ENCODE results near the gene CCDC138. TPM values are rescaled to one million over a fixed set of nuclear protein-coding genes. Genes with fewer than 3 reads are reported as not detected.

The CCDC138 gene
- polyA plus RNA-seq, 1 donor, result 6.2 TPM

GRCh38 chr2:108803045-108803736, 16.6 kb downstream of the CCDC138 start:
- Histone ChIP-seq H3K4me3 (ENCODE audit: low read length) (no peak overlapping the region), H3K36me3 (ENCODE audit: control insufficient read depth, insufficient read depth, low read length) (peaks cover 17% of the 10 kb centered on the region), H3K9me3 (ENCODE audit: control insufficient read depth, low read depth, low read length) (no peaks in the 10 kb centered on the region), H3K27me3 (ENCODE audit: control insufficient read depth, insufficient read depth, low read length) (no peaks in the 10 kb centered on the region), H3K27ac (ENCODE audit: low read length) (no peak overlapping the region), H3K4me1 (ENCODE audit: control insufficient read depth, insufficient read depth, low read length) (no peaks in the 10 kb centered on the region)
- no peak for DNase-seq
- no CpG with 5 or more reads among the region's 7 CpGs for WGBS (ENCODE audit: insufficient coverage, low lambda C conversion rate)

GRCh38 chr2:108805032-108805431, 18.5 kb downstream of the CCDC138 start:
- Histone ChIP-seq H3K4me1 (ENCODE audit: control insufficient read depth, insufficient read depth, low read length) (no peaks in the 10 kb centered on the region), H3K9me3 (ENCODE audit: control insufficient read depth, low read depth, low read length) (peaks cover 14% of the 10 kb centered on the region), H3K27me3 (ENCODE audit: control insufficient read depth, insufficient read depth, low read length) (no peaks in the 10 kb centered on the region), H3K36me3 (ENCODE audit: control insufficient read depth, insufficient read depth, low read length) (peaks cover 15% of the 10 kb centered on the region), H3K27ac (ENCODE audit: low read length) (no peak overlapping the region), H3K4me3 (ENCODE audit: low read length) (no peak overlapping the region)
- 100% methylated on average over 1 of the region's 1 CpG for WGBS (ENCODE audit: insufficient coverage, low lambda C conversion rate)
- no peak for DNase-seq

- H3K27me3 ChIP-seq (ENCODE audit: control insufficient read depth, insufficient read depth, low read length), result no peaks in the 10 kb centered on the region
- no peak overlapping the region for H3K4me3 ChIP-seq (ENCODE audit: low read length)
- no peak for DNase-seq
- H3K4me1 ChIP-seq (ENCODE audit: control insufficient read depth, insufficient read depth, low read length), result no peaks in the 10 kb centered on the region
- H3K36me3 ChIP-seq (ENCODE audit: control insufficient read depth, insufficient read depth, low read length), result peaks cover 15% of the 10 kb centered on the region
- H3K27ac ChIP-seq (ENCODE audit: low read length), result no peak overlapping the region
- H3K9me3 ChIP-seq (ENCODE audit: control insufficient read depth, low read depth, low read length), result peaks cover 14% of the 10 kb centered on the region
- WGBS (ENCODE audit: insufficient coverage, low lambda C conversion rate), result no CpG with 5 or more reads among the region's 1 CpG
Measured at GRCh38 chr2:108805782-108806181, 19.2 kb downstream of the CCDC138 start.

- Histone ChIP-seq H3K4me3 (ENCODE audit: low read length) (no peak overlapping the region), H3K36me3 (ENCODE audit: control insufficient read depth, insufficient read depth, low read length) (peaks cover 15% of the 10 kb centered on the region), H3K4me1 (ENCODE audit: control insufficient read depth, insufficient read depth, low read length) (no peaks in the 10 kb centered on the region), H3K27ac (ENCODE audit: low read length) (no peak overlapping the region), H3K27me3 (ENCODE audit: control insufficient read depth, insufficient read depth, low read length) (no peaks in the 10 kb centered on the region), H3K9me3 (ENCODE audit: control insufficient read depth, low read depth, low read length) (peaks cover 18% of the 10 kb centered on the region)
- WGBS (ENCODE audit: insufficient coverage, low lambda C conversion rate), result 86% methylated on average over 4 of the region's 6 CpGs
- no peak for DNase-seq
Measured at GRCh38 chr2:108806371-108807113, 20.0 kb downstream of the CCDC138 start.

GRCh38 chr2:108809936-108810335, 23.4 kb downstream of the CCDC138 start:
- Histone ChIP-seq H3K36me3 (ENCODE audit: control insufficient read depth, insufficient read depth, low read length) (peaks cover 9% of the 10 kb centered on the region), H3K27ac (ENCODE audit: low read length) (no peak overlapping the region), H3K4me3 (ENCODE audit: low read length) (no peak overlapping the region), H3K9me3 (ENCODE audit: control insufficient read depth, low read depth, low read length) (peaks cover 18% of the 10 kb centered on the region), H3K27me3 (ENCODE audit: control insufficient read depth, insufficient read depth, low read length) (no peaks in the 10 kb centered on the region), H3K4me1 (ENCODE audit: control insufficient read depth, insufficient read depth, low read length) (no peaks in the 10 kb centered on the region)
- no peak for DNase-seq
- whole genome bisulfite sequencing (ENCODE audit: insufficient coverage, low lambda C conversion rate), result no CpG with 5 or more reads among the region's 3 CpGs

GRCh38 chr2:108810993-108811957, 24.7 kb downstream of the CCDC138 start:
- H3K36me3 ChIP-seq (ENCODE audit: control insufficient read depth, insufficient read depth, low read length), result peaks cover 11% of the 10 kb centered on the region
- H3K27ac ChIP-seq (ENCODE audit: low read length), result no peak overlapping the region
- H3K4me3 ChIP-seq (ENCODE audit: low read length), result no peak overlapping the region
- H3K27me3 ChIP-seq (ENCODE audit: control insufficient read depth, insufficient read depth, low read length), result no peaks in the 10 kb centered on the region
- no peaks in the 10 kb centered on the region for H3K4me1 ChIP-seq (ENCODE audit: control insufficient read depth, insufficient read depth, low read length)
- no peak for DNase-seq
- H3K9me3 ChIP-seq (ENCODE audit: control insufficient read depth, low read depth, low read length), result peaks cover 18% of the 10 kb centered on the region
- 100% methylated on average over 2 of the region's 4 CpGs for WGBS (ENCODE audit: insufficient coverage, low lambda C conversion rate)

- DNase-seq, result no peak
- Histone ChIP-seq H3K4me1 (ENCODE audit: control insufficient read depth, insufficient read depth, low read length) (no peaks in the 10 kb centered on the region), H3K9me3 (ENCODE audit: control insufficient read depth, low read depth, low read length) (peaks cover 16% of the 10 kb centered on the region), H3K27ac (ENCODE audit: low read length) (no peak overlapping the region), H3K36me3 (ENCODE audit: control insufficient read depth, insufficient read depth, low read length) (peaks cover 27% of the 10 kb centered on the region), H3K27me3 (ENCODE audit: control insufficient read depth, insufficient read depth, low read length) (no peaks in the 10 kb centered on the region), H3K4me3 (ENCODE audit: low read length) (no peak overlapping the region)
- no CpG with 5 or more reads among the region's 1 CpG for WGBS (ENCODE audit: insufficient coverage, low lambda C conversion rate)
Measured at GRCh38 chr2:108813732-108814131, 27.2 kb downstream of the CCDC138 start.

- WGBS (ENCODE audit: insufficient coverage, low lambda C conversion rate), result 100% methylated on average over 1 of the region's 2 CpGs
Measured at GRCh38 chr2:108820482-108820881, 33.9 kb downstream of the CCDC138 start.

GRCh38 chr2:108823286-108823685, 36.7 kb downstream of the CCDC138 start:
- peaks cover 9% of the 10 kb centered on the region for H3K9me3 ChIP-seq (ENCODE audit: control insufficient read depth, low read depth, low read length)
- no peak overlapping the region for H3K27ac ChIP-seq (ENCODE audit: low read length)
- H3K36me3 ChIP-seq (ENCODE audit: control insufficient read depth, insufficient read depth, low read length), result peaks cover 4% of the 10 kb centered on the region
- DNase-seq, result no peak
- no peak overlapping the region for H3K4me3 ChIP-seq (ENCODE audit: low read length)
- H3K27me3 ChIP-seq (ENCODE audit: control insufficient read depth, insufficient read depth, low read length), result no peaks in the 10 kb centered on the region
- WGBS (ENCODE audit: insufficient coverage, low lambda C conversion rate), result 100% methylated on average over 1 of the region's 1 CpG
- no peaks in the 10 kb centered on the region for H3K4me1 ChIP-seq (ENCODE audit: control insufficient read depth, insufficient read depth, low read length)

More at GRCh38 chr2:108820482-108820881, 33.9 kb downstream of the CCDC138 start:
- Histone ChIP-seq H3K36me3 (ENCODE audit: control insufficient read depth, insufficient read depth, low read length) (peaks cover 25% of the 10 kb centered on the region), H3K27me3 (ENCODE audit: control insufficient read depth, insufficient read depth, low read length) (no peaks in the 10 kb centered on the region), H3K9me3 (ENCODE audit: control insufficient read depth, low read depth, low read length) (peaks cover 9% of the 10 kb centered on the region), H3K4me1 (ENCODE audit: control insufficient read depth, insufficient read depth, low read length) (no peaks in the 10 kb centered on the region), H3K27ac (ENCODE audit: low read length) (no peak overlapping the region), H3K4me3 (ENCODE audit: low read length) (no peak overlapping the region)
- DNase-seq, result no peak
